GM10847 (cell line): ENCODE measurements around the gene CITED2.

Source experiments
- POLR2A ChIP-seq: IDR thresholded peaks from 2 replicates; pipeline ENCODE4 v1.6.1; 2011; ENCODE audit not compliant: insufficient read length; ENCODE audit errors: extremely low read depth

The CITED2 gene

GRCh38 chr6:139374357-139375225 is at the start of gene CITED2:
Gene CITED2, minus strand, starts transcription at chr6:139374648. Its CDS starts 704 bp downstream, at chr6:139373944.
- TF ChIP-seq POLR2A, result peak; percentile 99

GRCh38 chr6:139423037-139423703 is 48.7 kb upstream of the CITED2 start:
- no peak for TF ChIP-seq POLR2A

GRCh38 chr6:139422105-139423036 is 47.9 kb upstream of the CITED2 start:
- TF ChIP-seq POLR2A, result no peak

- TF ChIP-seq POLR2A, result no peak
Measured at GRCh38 chr6:139418481-139419132, 44.2 kb upstream of the CITED2 start.

- no peak for TF ChIP-seq POLR2A
Measured at GRCh38 chr6:139416146-139416545, 41.7 kb upstream of the CITED2 start.

GRCh38 chr6:139415365-139415764 is 40.9 kb upstream of the CITED2 start:
- no peak for TF ChIP-seq POLR2A

GRCh38 chr6:139409026-139409425 is 34.6 kb upstream of the CITED2 start:
- TF ChIP-seq POLR2A, result no peak

GRCh38 chr6:139407718-139408222 is 33.3 kb upstream of the CITED2 start:
- TF ChIP-seq POLR2A, result no peak

- TF ChIP-seq POLR2A, result no peak
Measured at GRCh38 chr6:139406577-139407343, 32.3 kb upstream of the CITED2 start.

- no peak for TF ChIP-seq POLR2A
Measured at GRCh38 chr6:139402876-139403386, 28.5 kb upstream of the CITED2 start.

- TF ChIP-seq POLR2A, result no peak
Measured at GRCh38 chr6:139398658-139399057, 24.2 kb upstream of the CITED2 start.

GRCh38 chr6:139395891-139396301 is 21.4 kb upstream of the CITED2 start:
- TF ChIP-seq POLR2A, result no peak

GRCh38 chr6:139395371-139395770 is 20.9 kb upstream of the CITED2 start:
- TF ChIP-seq POLR2A, result no peak
